ENCODE results near the gene RYR3.

Gene RYR3

GRCh38 chr15:33310481-33311311 is at the start of gene RYR3:
TSS of gene RYR3 (plus strand) at chr15:33310967. CDS start at chr15:33311046, 79 bp downstream.
- TF ChIP-seq, protein P1, sequence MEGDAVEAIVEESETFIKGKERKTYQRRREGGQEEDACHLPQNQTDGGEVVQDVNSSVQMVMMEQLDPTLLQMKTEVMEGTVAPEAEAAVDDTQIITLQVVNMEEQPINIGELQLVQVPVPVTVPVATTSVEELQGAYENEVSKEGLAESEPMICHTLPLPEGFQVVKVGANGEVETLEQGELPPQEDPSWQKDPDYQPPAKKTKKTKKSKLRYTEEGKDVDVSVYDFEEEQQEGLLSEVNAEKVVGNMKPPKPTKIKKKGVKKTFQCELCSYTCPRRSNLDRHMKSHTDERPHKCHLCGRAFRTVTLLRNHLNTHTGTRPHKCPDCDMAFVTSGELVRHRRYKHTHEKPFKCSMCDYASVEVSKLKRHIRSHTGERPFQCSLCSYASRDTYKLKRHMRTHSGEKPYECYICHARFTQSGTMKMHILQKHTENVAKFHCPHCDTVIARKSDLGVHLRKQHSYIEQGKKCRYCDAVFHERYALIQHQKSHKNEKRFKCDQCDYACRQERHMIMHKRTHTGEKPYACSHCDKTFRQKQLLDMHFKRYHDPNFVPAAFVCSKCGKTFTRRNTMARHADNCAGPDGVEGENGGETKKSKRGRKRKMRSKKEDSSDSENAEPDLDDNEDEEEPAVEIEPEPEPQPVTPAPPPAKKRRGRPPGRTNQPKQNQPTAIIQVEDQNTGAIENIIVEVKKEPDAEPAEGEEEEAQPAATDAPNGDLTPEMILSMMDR (IDR thresholded peaks at IDR 0.05) = no peak

GRCh38 chr15:33262306-33262705 is 48.5 kb upstream of the RYR3 start:
- TF ChIP-seq, protein P1 (IDR thresholded peaks at IDR 0.05) = no peak

DNA sequence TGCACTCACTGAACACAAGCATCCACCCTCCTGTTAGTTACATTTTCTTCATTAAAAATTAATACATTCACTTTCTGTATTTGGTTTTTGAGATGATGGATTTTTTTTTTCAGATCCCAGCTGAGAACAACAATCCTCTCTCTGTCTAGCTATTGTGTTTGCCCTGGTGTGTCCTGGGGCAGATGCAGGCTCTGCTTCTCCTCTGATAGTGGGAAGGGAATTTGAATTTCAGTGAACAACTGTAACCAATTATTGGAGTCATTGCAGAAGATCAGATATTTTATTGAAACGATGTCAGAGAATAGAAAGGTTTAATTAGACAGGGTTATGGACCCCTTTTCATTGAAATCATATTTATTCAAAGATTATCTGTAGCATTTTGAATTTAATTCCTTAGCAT is 33.1 kb upstream of the RYR3 start:
- TF ChIP-seq, protein P1 (IDR thresholded peaks at IDR 0.05) = no peak

DNA sequence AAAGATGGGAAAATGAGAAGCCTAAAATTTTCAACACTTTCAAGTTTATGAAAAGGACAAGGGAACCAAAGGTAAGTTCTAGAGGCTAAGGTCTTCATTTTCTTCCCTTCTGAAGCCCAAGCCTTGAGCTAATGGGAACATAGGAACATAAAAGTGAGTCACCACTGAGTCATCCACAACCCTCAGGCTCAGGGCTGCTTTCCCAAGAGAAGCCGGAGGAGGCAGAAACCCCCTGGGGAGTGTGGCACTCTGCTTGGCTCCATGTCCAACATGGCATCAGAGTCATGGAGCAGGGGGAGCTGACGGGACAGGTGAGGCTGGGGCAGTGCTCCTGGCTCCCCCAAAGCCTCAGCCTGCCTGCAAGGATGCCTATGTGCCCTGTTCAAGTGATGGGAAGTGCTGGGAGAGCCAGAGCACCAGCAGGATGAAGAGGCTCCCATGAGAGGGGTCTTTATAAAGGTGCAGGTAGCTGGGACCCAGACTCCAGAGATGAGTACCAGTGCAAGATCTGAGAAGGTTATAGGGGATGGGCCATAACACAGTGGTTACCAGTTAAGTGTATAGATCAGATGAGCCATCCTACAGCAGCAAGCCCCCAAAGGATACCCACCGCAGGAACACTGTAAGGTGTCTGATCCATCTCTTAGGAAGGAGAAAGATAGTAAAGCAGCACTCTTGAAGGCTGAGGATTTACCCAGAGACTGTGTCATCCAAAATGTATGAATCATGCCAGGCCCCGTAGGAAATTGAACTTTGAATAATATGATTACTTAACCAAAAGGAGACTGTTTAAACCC is 31.8 kb upstream of the RYR3 start:
- TF ChIP-seq, protein P1 (IDR thresholded peaks at IDR 0.05) = no peak

DNA sequence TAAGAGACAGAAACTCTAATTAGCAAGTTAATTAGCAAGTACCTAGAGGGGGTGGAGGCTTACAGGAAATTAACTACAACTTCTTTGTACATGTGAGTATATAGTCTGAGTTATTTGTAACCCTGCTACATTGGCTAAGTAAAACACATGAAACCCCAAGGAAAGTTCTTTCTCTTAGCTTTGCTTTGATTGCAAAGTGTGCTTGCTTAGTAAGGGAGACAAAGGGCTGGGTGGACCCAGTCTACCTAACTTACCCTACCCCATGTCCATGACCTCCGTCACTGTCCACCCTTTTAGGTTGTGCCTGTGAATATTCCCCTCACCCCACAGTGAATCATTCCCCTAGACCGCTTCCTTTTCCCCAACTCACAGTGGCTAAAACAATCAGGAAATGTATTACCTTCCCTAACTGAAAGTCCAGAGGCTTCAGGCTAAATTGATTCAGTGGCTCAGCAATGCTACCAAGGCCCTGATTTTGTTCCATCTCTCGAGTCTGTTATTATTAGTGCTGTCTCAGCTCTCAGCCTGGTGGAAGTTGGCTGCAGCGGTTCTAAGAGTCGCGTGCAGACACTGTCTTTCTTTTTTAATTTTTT is 31.1 kb upstream of the RYR3 start:
- TF ChIP-seq, protein P1 (IDR thresholded peaks at IDR 0.05) = no peak

GRCh38 chr15:33282226-33283020 is 28.3 kb upstream of the RYR3 start:
- TF ChIP-seq, protein P1 (IDR thresholded peaks at IDR 0.05) = no peak

- TF ChIP-seq, protein P1 (IDR thresholded peaks at IDR 0.05) = no peak
Measured at GRCh38 chr15:33283576-33283975, 27.2 kb upstream of the RYR3 start.

Measured in LNCAP (cell line).